GM23248 (cell line): ENCODE results near the gene ARHGAP23. TPM values are rescaled to one million over a fixed set of nuclear protein-coding genes. Genes with fewer than 3 reads are reported as not detected.

Experiments used
- DNase-seq: peaks from one replicate; pipeline ENCODE4 v3.0.0-alpha.2; 2015
- H2AFZ ChIP-seq: fragments of 200-600 bp; sonication (generic); 2 replicates; pipeline ENCODE4 v1.6.1; 2016; ENCODE audit warnings: antibody characterized with exemption
- H3F3A ChIP-seq: fragments of 200-600 bp; sonication (generic); 2 replicates; pipeline ENCODE4 v1.6.1; 2016; ENCODE audit warnings: mild to moderate bottlenecking, antibody characterized with exemption, mixed run types; ENCODE audit not compliant: insufficient read depth
- H3K27ac ChIP-seq: fragments of 200-600 bp; sonication (generic); 2 replicates; pipeline ENCODE4 v1.5.1; 2016; ENCODE audit warnings: mild to moderate bottlenecking
- H3K27me3 ChIP-seq: fragments of 200-600 bp; sonication (generic); replicated peaks from 2 replicates; pipeline ENCODE4 v1.6.1; 2016; ENCODE audit warnings: mild to moderate bottlenecking; ENCODE audit not compliant: insufficient read depth
- H3K36me3 ChIP-seq: fragments of 200-600 bp; sonication (generic); 2 replicates; pipeline ENCODE4 v1.6.1; 2016; ENCODE audit warnings: low read depth, mild to moderate bottlenecking
- H3K4me1 ChIP-seq: fragments of 200-600 bp; sonication (generic); 2 replicates; pipeline ENCODE4 v1.6.1; 2016; ENCODE audit warnings: mild to moderate bottlenecking; ENCODE audit not compliant: insufficient read depth
- H3K4me2 ChIP-seq: fragments of 200-600 bp; sonication (generic); one replicate; pipeline ENCODE4 v1.6.1; 2016; ENCODE audit warnings: mild to moderate bottlenecking; ENCODE audit not compliant: unreplicated experiment
- H3K4me3 ChIP-seq: fragments of 200-600 bp; sonication (generic); 2 replicates; pipeline ENCODE4 v1.5.1; 2016; ENCODE audit warnings: mild to moderate bottlenecking
- H3K79me2 ChIP-seq: fragments of 200-600 bp; sonication (generic); 2 replicates; pipeline ENCODE4 v1.6.1; 2016; ENCODE audit warnings: mild to moderate bottlenecking; ENCODE audit not compliant: insufficient read depth
- H3K9ac ChIP-seq: fragments of 200-600 bp; sonication (generic); 2 replicates; pipeline ENCODE4 v1.6.1; 2016; ENCODE audit warnings: mild to moderate bottlenecking
- H3K9me2 ChIP-seq: fragments of 200-600 bp; sonication (generic); 2 replicates; pipeline ENCODE4 v1.6.1; 2016; ENCODE audit warnings: mixed run types, mild to moderate bottlenecking, moderate library complexity; ENCODE audit not compliant: insufficient read depth
- H3K9me3 ChIP-seq: fragments of 200-600 bp; sonication (generic); one replicate; pipeline ENCODE4 v1.6.1; 2017; ENCODE audit warnings: low read depth
- H4K20me1 ChIP-seq: fragments of 200-600 bp; sonication (generic); 2 replicates; pipeline ENCODE4 v1.6.0; 2016; ENCODE audit not compliant: insufficient read depth
- EZH2 ChIP-seq: fragments of 200-600 bp; sonication (generic); IDR thresholded peaks from 2 replicates; pipeline ENCODE4 v1.6.1; 2018; ENCODE audit warnings: antibody characterized with exemption, mild to moderate bottlenecking; ENCODE audit not compliant: insufficient read depth, poor library complexity, severe bottlenecking
- EZH2phosphoT487 ChIP-seq: fragments of 200-600 bp; sonication (generic); IDR thresholded peaks from 2 replicates; pipeline ENCODE4 v1.6.1; 2018; ENCODE audit warnings: antibody characterized with exemption, moderate library complexity, mild to moderate bottlenecking, low read depth; ENCODE audit not compliant: insufficient read depth
- WGBS, 2 experiments: methylation state at CpG; one replicate each; pipeline ENCODE4 v1.1.6; 2015 to 2017; ENCODE audit warnings: low lambda C conversion rate in 2 of 2, low coverage in 1 of 2; ENCODE audit errors: missing lambda C conversion rate in 2 of 2; 5-methylcytosine and 5-hydroxymethylcytosine counted together
- in situ Hi-C: fragments of 300-500 bp; cut with MboI; formaldehyde crosslinking; loops from 2 replicates; pipeline ENCODE4 v1.15.0; 2020
- polyA plus RNA-seq: library from polyadenylated mRNA; unstranded; fragments of >200 nt; fragmentation: Nextera tagmentation; extraction: Ambion mirVana; gene quantifications from 2 replicates; pipeline ENCODE4 v1.2.1, GENCODE V29; 2016
- total RNA-seq: library from RNA; depleted of rRNA; stranded (reverse); fragments of >200 nt; shearing (Covaris generic); gene quantifications from 2 replicates; pipeline ENCODE4 v1.2.3, GENCODE V29; 2014

The ARHGAP23 gene
- total and polyA plus RNA-seq, 2 experiments from 2014 or later: 6.6 to 69.4 TPM

- Histone ChIP-seq H2AFZ (no peak overlapping the region), H3K4me2 (no peak overlapping the region), H3K4me3 (no peak overlapping the region), H3K9me2 (no peaks in the 10 kb centered on the region), H3K27me3 (peaks cover 10% of the 10 kb centered on the region; the same call in 1 of the 2 replicates), H3F3A (no peaks in the 10 kb centered on the region), H3K79me2 (no peaks in the 10 kb centered on the region), H3K4me1 (peaks cover 21% of the 10 kb centered on the region), H3K27ac (no peak overlapping the region), H3K9ac (no peak overlapping the region), H3K9me3 (no peaks in the 10 kb centered on the region), H4K20me1 (no peaks in the 10 kb centered on the region), H3K36me3 (no peaks in the 10 kb centered on the region)
- in situ Hi-C loops: no loop called here
- WGBS, 2 experiments: 24 to 30% methylated on average over 4 to 10 of the region's 10 CpGs
- no peak for DNase-seq
- TF ChIP-seq EZH2phosphoT487: no peak
- no peak for TF ChIP-seq EZH2
Measured at GRCh38 chr17:38419508-38419981, 8.7 kb upstream of the ARHGAP23 start.

- Histone ChIP-seq H2AFZ (no peak overlapping the region), H3K79me2 (no peaks in the 10 kb centered on the region), H3K4me3 (no peak overlapping the region), H3K4me2 (no peak overlapping the region), H3K4me1 (peaks cover 13% of the 10 kb centered on the region), H3K27me3 (peaks cover 10% of the 10 kb centered on the region; the same call in 1 of the 2 replicates), H4K20me1 (no peaks in the 10 kb centered on the region), H3K9me3 (no peaks in the 10 kb centered on the region), H3K27ac (no peak overlapping the region), H3K9me2 (no peaks in the 10 kb centered on the region), H3K9ac (no peak overlapping the region), H3K36me3 (no peaks in the 10 kb centered on the region), H3F3A (no peaks in the 10 kb centered on the region)
- in situ Hi-C loops: loop anchor here (10.0 kb wide), 1 partner anchor 164 kb away; no protein-coding TSS in a partner anchor
- DNase-seq: no peak
- no peak for TF ChIP-seq EZH2
- no peak for TF ChIP-seq EZH2phosphoT487
- 87 to 89% methylated on average over 6 of the region's 6 CpGs for WGBS, 2 experiments
Measured at GRCh38 chr17:38420518-38420917, 7.7 kb upstream of the ARHGAP23 start.

- H3K4me1 ChIP-seq: peaks cover 10% of the 10 kb centered on the region
- peaks cover under 1% of the 10 kb centered on the region; the same call in 1 of the 2 replicates for H3K79me2 ChIP-seq
- no peaks in the 10 kb centered on the region for H3K9me2 ChIP-seq
- in situ Hi-C loops: loop anchor here (10.0 kb wide), 1 partner anchor 163 kb away; no protein-coding TSS in a partner anchor
- DNase-seq: peak; percentile 65
- 0 out of 2 replicates have a peak, but pooled peaks cover under 1% of the 10 kb centered on the region for H3F3A ChIP-seq
- H3K27ac ChIP-seq: no peak overlapping the region
- peak overlapping the region; percentile 22; the same call in 1 of the 2 replicates for H3K4me3 ChIP-seq
- 27 to 31% methylated on average over 14 of the region's 14 CpGs for WGBS, 2 experiments
- peaks cover 10% of the 10 kb centered on the region; the same call in 1 of the 2 replicates for H3K27me3 ChIP-seq
- no peaks in the 10 kb centered on the region for H4K20me1 ChIP-seq
- H3K9me3 ChIP-seq: no peaks in the 10 kb centered on the region
- H3K9ac ChIP-seq: no peak overlapping the region
- no peaks in the 10 kb centered on the region for H3K36me3 ChIP-seq
- TF ChIP-seq EZH2phosphoT487 (no peak), EZH2 (no peak)
- peak overlapping the region; percentile 20 for H3K4me2 ChIP-seq
- H2AFZ ChIP-seq: peak overlapping the region; percentile 39
Measured at GRCh38 chr17:38421171-38421841, 7.0 kb upstream of the ARHGAP23 start.

- no peak overlapping the region for H3K4me3 ChIP-seq
- peak; percentile 17 for DNase-seq
- 0 out of 2 replicates have a peak, but pooled peaks cover 9% of the 10 kb centered on the region for H3F3A ChIP-seq
- no peak overlapping the region for H3K4me2 ChIP-seq
- 59 to 65% methylated on average over 17 of the region's 17 CpGs for WGBS, 2 experiments
- no peak overlapping the region for H3K9ac ChIP-seq
- peaks cover 10% of the 10 kb centered on the region; the same call in 1 of the 2 replicates for H3K27me3 ChIP-seq
- no peak for TF ChIP-seq EZH2phosphoT487
- no peak for TF ChIP-seq EZH2
- H3K36me3 ChIP-seq: no peaks in the 10 kb centered on the region
- no peaks in the 10 kb centered on the region for H3K9me2 ChIP-seq
- H3K9me3 ChIP-seq: no peaks in the 10 kb centered on the region
- H3K27ac ChIP-seq: no peak overlapping the region
- no peaks in the 10 kb centered on the region for H4K20me1 ChIP-seq
- peaks cover 9% of the 10 kb centered on the region for H3K79me2 ChIP-seq
- peaks cover 12% of the 10 kb centered on the region for H3K4me1 ChIP-seq
- no peak overlapping the region for H2AFZ ChIP-seq
- in situ Hi-C loops: loop anchor here (10.0 kb wide), 1 partner anchor 163 kb away; no protein-coding TSS in a partner anchor
Measured at GRCh38 chr17:38421871-38422827, 6.1 kb upstream of the ARHGAP23 start.
